ENCODE results near the gene ENOX2. TPM values are rescaled to one million over a fixed set of nuclear protein-coding genes. Genes with fewer than 3 reads are reported as not detected.

Gene ENOX2
- total RNA-seq, 1 experiment from 2014 or later: 12.9 TPM

- Histone ChIP-seq H2AFZ (ENCODE audit: low read depth, low read length, poor library complexity, severe bottlenecking) (no peak overlapping the region), H3K36me3 (ENCODE audit: control insufficient read depth in 1 of 2, insufficient read depth in 2 of 2, low read length in 2 of 2) (no peaks in the 10 kb centered on the region), H3K9me2 (ENCODE audit: insufficient read depth) (no peaks in the 10 kb centered on the region), H3K4me3 (replicated peaks in 1 of 2; ENCODE audit: low read depth in 1 of 2, low read length in 2 of 2) (no peak overlapping the region), H3K9ac (ENCODE audit: low read length) (no peak overlapping the region), H3K4me1 (ENCODE audit: control insufficient read depth in 1 of 2, insufficient read depth in 2 of 2, low read length in 2 of 2) (no peaks in the 10 kb centered on the region; a peak in 1 of 4 replicates), H3K4me2 (ENCODE audit: low read length) (no peak overlapping the region), H3K27me3 (ENCODE audit: insufficient read depth, low read length) (no peaks in the 10 kb centered on the region), H3K79me2 (ENCODE audit: insufficient read depth, low read length) (no peaks in the 10 kb centered on the region), H3K27ac (ENCODE audit: low read depth, low read length) (no peak overlapping the region), H4K20me1 (ENCODE audit: insufficient read depth) (no peaks in the 10 kb centered on the region), H3K9me3 (ENCODE audit: control insufficient read depth in 1 of 2, insufficient read depth in 1 of 2, low read depth in 1 of 2, low read length in 2 of 2) (no peaks in the 10 kb centered on the region)
- no peak for DNase-seq (ENCODE audit: low read depth, low spot score)
- BruUV-seq (replicated peaks): no TSS peak
- ChIA-PET CTCF (interaction anchor here (1.1 kb wide), 1 partner anchor 513 kb away, joined by 3 read pairs; no protein-coding TSS in a partner anchor), POLR2A (no interaction called here), RAD21 (ENCODE audit: low non-redundant PET in 1 of 2, low total read pairs in 2 of 2, uncharacterized antibody in 2 of 2, unreplicated experiment in 2 of 2) (no interaction called here)
- ATAC-seq: no peak
- intact Hi-C loops (cut with micrococcal nuclease): no loop called here
- no peak for TF ChIP-seq JUND (IDR thresholded peaks at IDR 0.05)
- no peak for TF ChIP-seq MAX (IDR thresholded peaks at IDR 0.05)
- no peak for TF ChIP-seq ZFX (IDR thresholded peaks at IDR 0.05)
- TF ChIP-seq, protein P1, sequence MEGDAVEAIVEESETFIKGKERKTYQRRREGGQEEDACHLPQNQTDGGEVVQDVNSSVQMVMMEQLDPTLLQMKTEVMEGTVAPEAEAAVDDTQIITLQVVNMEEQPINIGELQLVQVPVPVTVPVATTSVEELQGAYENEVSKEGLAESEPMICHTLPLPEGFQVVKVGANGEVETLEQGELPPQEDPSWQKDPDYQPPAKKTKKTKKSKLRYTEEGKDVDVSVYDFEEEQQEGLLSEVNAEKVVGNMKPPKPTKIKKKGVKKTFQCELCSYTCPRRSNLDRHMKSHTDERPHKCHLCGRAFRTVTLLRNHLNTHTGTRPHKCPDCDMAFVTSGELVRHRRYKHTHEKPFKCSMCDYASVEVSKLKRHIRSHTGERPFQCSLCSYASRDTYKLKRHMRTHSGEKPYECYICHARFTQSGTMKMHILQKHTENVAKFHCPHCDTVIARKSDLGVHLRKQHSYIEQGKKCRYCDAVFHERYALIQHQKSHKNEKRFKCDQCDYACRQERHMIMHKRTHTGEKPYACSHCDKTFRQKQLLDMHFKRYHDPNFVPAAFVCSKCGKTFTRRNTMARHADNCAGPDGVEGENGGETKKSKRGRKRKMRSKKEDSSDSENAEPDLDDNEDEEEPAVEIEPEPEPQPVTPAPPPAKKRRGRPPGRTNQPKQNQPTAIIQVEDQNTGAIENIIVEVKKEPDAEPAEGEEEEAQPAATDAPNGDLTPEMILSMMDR (IDR thresholded peaks at IDR 0.05 in 2 of 3, conservative IDR thresholded peaks at IDR 0.05 in 1 of 3; ENCODE audit: borderline replicate concordance in 1 of 3, insufficient read depth in 1 of 3, low read depth in 2 of 3, low read length in 2 of 3): no peak
- no peak for TF ChIP-seq SP1 (IDR thresholded peaks at IDR 0.05; ENCODE audit: low read depth)
- TF ChIP-seq, protein P2, sequence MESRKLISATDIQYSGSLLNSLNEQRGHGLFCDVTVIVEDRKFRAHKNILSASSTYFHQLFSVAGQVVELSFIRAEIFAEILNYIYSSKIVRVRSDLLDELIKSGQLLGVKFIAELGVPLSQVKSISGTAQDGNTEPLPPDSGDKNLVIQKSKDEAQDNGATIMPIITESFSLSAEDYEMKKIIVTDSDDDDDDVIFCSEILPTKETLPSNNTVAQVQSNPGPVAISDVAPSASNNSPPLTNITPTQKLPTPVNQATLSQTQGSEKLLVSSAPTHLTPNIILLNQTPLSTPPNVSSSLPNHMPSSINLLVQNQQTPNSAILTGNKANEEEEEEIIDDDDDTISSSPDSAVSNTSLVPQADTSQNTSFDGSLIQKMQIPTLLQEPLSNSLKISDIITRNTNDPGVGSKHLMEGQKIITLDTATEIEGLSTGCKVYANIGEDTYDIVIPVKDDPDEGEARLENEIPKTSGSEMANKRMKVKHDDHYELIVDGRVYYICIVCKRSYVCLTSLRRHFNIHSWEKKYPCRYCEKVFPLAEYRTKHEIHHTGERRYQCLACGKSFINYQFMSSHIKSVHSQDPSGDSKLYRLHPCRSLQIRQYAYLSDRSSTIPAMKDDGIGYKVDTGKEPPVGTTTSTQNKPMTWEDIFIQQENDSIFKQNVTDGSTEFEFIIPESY (IDR thresholded peaks at IDR 0.05; ENCODE audit: extremely low read depth, insufficient replicate concordance, low read length): no peak
- TF ChIP-seq SRF (IDR thresholded peaks at IDR 0.05; ENCODE audit: low read depth): no peak
Observed at GRCh38 chrX:130906776-130907175, 3.8 kb upstream of the ENOX2 start.

Data from HCT116 (cell line).